ENCODE results near the gene CHRNA1.

CHRNA1 gene

GRCh38 chr2:174781298-174781697, 17.0 kb upstream of the CHRNA1 start:
- no peak for DNase-seq (ENCODE audit: extremely low read depth, low read depth)
- no peak for TF ChIP-seq CTCF (IDR thresholded peaks at IDR 0.05; ENCODE audit: low read depth, low read length)

DNA sequence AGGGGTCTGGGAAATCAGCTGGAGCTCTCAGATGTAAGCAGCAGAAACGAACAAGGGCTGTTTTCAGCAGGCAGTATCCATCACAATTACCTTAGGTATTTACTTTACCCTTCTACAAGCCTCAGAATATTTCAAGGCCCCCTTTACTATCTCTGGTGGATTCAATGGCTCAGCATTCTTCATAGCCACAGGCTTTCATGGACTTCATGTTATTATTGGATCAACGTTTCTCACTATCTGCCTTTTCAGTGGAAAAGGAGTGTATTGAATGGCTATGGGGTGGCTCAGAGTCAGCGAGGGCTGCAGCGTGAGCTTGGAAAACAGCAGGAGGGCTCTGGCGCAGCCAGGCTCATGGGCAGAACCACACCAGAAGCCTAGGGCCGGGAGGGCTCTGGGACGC, 16.6 kb upstream of the CHRNA1 start:
- TF ChIP-seq CTCF (IDR thresholded peaks at IDR 0.05; ENCODE audit: low read depth, low read length), result no peak
- no peak for DNase-seq (ENCODE audit: extremely low read depth, low read depth)

DNA sequence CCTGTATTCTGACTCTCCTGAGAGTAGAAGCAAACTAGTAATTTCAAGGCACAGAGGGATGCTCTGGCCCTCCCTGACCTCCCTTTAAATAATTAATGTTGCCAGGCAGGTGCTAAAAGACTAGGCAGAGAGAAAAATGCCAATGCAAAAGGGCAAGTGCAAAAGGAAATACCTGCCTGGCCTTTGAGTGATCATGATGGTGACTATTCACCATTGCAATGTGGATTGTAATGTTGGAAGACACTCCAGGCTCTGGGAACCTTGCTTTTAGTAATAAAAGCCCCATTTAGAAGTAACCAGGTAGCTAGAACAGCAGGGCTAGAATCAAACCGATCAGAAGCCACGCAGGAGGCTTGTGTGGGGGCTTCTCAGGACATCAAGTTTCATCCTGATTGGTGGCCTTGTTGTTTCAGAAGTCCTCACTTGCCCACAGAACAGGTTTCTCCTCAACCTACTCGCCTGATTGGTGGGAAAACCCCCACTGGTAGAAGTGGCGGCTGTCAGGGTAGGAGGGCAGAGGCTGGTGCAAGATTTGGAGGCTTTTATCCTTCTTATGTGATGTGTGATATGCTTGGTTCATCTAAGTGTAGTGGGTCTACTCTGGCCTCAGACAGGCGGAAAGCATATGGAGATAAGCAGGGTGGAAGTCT, 16.0 kb upstream of the CHRNA1 start:
- DNase-seq (ENCODE audit: extremely low read depth, low read depth), result no peak
- TF ChIP-seq CTCF (IDR thresholded peaks at IDR 0.05; ENCODE audit: low read depth, low read length), result no peak

DNA sequence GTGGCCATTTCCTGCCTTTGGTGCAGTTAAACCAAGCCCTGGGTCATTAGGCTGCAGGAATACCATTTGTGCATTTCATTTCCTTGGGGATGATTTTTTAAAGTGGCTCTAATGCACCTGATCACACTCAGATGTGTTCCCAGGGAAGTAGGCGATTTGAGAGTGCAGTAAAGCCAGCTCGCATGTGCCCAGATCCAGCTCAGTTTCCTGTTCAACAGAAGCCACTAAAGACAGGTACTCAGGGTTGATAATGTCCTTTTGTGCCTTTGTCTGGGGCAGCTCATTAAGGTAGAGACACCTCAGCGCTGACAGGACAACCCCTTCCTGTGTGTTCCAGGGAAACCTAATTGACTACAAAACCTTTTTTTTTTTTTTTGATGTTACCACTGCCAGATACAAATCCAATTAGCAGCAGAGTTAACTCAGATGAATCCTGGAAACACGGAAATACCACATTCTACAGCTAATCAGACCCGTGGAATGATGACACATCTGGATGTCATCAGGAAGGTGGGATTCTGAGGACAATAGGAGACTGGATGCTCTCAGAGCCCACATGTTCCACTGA, 15.2 kb upstream of the CHRNA1 start:
- DNase-seq (ENCODE audit: extremely low read depth, low read depth), result peak; percentile 40
- no peak for TF ChIP-seq CTCF (IDR thresholded peaks at IDR 0.05; ENCODE audit: low read depth, low read length)

DNA sequence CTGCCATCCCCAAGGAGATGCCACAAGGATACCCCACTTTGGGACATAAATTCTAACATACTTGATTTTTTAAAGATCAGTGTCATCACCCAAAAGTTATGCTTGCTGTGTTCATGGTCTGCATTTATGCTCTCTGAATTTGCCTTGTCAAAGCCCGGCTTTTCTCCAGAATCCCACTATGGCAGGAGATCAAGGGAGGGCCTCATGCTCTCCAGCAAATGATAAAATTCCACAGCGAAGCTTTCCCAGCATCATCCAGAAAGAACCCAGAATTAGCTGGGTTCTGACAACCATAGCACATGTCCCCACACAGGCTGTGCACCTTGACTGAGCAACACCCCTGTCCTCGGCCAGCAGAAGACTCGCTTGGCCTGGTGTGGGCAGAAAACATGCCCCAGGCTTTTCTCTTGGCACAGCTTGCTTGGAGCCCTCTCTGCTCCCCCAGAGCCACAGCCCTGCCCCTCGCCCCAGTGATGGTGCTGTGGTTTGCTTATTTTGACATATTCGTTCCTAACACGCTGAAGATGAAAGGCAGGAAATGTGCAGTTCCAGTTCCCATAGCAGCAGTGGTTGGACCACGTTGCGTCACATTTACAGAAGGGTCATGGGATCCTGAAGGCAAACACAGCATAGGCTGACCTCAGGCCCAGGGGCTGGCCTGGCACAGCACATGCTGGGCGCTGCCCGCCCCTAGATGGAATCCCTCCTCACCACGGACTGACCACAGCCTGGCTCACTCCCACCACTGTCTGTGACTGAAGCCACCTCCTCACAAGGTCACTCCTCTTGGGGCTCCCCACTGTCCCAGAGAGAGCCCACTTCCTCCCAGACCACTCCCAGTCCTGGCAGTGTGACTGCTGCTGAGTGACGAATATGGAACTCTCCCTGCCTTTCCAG, 14.1 kb upstream of the CHRNA1 start:
- no peak for TF ChIP-seq CTCF (IDR thresholded peaks at IDR 0.05; ENCODE audit: low read depth, low read length)
- DNase-seq (ENCODE audit: extremely low read depth, low read depth), result peak; percentile 98

DNA sequence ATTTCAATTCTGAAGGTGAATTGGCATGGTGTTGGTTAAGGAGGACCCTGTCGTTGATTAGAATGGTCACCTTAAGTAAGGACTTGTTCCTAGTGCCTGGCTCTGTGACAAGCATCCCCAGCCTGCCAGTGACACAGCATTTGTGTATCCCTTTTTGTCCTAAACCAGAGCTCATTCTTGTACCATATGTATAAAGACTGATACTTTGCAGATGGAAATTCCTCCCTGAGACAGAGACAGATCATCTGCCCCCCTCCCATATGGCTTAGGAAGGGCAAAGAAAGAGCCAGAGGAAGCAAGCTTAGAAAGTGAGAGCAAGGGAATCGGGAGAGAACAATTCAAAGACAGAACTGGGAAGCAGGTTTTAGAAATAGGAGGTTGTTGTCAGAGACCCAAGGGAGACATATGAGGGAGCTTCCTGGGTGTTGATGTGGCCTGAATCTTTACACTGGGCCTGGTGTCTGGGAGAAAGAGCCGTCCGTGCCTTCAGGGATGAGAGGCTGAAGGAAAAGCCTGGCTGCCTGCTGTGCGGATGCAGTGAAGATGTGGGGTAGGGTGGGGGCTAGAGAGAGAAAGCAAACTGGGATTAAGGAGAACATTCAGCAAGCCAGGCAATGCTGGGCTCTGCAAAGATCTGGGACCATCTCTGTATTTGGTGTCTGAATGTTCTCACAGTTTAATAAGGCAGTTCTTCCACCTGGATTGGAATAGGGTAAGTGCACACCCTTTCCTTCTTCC, 13.2 kb upstream of the CHRNA1 start:
- no peak for TF ChIP-seq CTCF (IDR thresholded peaks at IDR 0.05; ENCODE audit: low read depth, low read length)
- no peak for DNase-seq (ENCODE audit: extremely low read depth, low read depth)
